Osteocyte (in vitro differentiated cells): Measurements from ENCODE around the gene COL2A1. TPM values are rescaled to one million over a fixed set of nuclear protein-coding genes. Genes with fewer than 3 reads are reported as not detected.

Experiments used
- DNase-seq: peaks from one replicate; pipeline ENCODE4 v3.0.0; 2021; ENCODE audit warnings: mixed read lengths; ENCODE audit not compliant: unreplicated experiment; ENCODE audit errors: extremely low spot score
- H3K27ac Mint-ChIP-seq: one replicate; pipeline ENCODE4 v1.8.0; 2021; ENCODE audit warnings: mild to moderate bottlenecking, mixed read lengths; ENCODE audit not compliant: unreplicated experiment
- H3K27me3 Mint-ChIP-seq: one replicate; pipeline ENCODE4 v1.8.0; 2021; ENCODE audit warnings: mixed read lengths; ENCODE audit not compliant: unreplicated experiment
- H3K36me3 Mint-ChIP-seq: one replicate; pipeline ENCODE4 v1.8.0; 2021; ENCODE audit warnings: mixed read lengths; ENCODE audit not compliant: unreplicated experiment
- H3K4me1 Mint-ChIP-seq: one replicate; pipeline ENCODE4 v1.8.0; 2021; ENCODE audit warnings: mixed read lengths; ENCODE audit not compliant: unreplicated experiment
- H3K4me3 Mint-ChIP-seq: one replicate; pipeline ENCODE4 v1.8.0; 2021; ENCODE audit warnings: mild to moderate bottlenecking, moderate library complexity, mixed read lengths; ENCODE audit not compliant: unreplicated experiment
- H3K9me3 Mint-ChIP-seq: one replicate; pipeline ENCODE4 v1.8.0; 2021; ENCODE audit warnings: mixed read lengths; ENCODE audit not compliant: unreplicated experiment
- CTCF ChIP-seq: fragments of 200-600 bp; sonication (generic); IDR thresholded peaks from 2 replicates; pipeline ENCODE4 v1.5.0; 2021; ENCODE audit warnings: antibody characterized with exemption, mild to moderate bottlenecking, moderate library complexity
- total RNA-seq: library from RNA; stranded (reverse); gene quantifications from 2 replicates; pipeline ENCODE4 v1.2.1, GENCODE V29; 2021

Gene COL2A1
- total RNA-seq, 1 donor from 2014 or later = 0.70 TPM

- H3K4me3 Mint-ChIP-seq = no peak overlapping the region
- H3K36me3 Mint-ChIP-seq = peaks cover 1% of the 10 kb centered on the region
- no peak overlapping the region for H3K27ac Mint-ChIP-seq
- H3K27me3 Mint-ChIP-seq = peaks cover 84% of the 10 kb centered on the region
- H3K4me1 Mint-ChIP-seq = peaks cover 3% of the 10 kb centered on the region
- no peaks in the 10 kb centered on the region for H3K9me3 Mint-ChIP-seq
- no peak for TF ChIP-seq CTCF
- DNase-seq = no peak
Observed at GRCh38 chr12:48010366-48010970, 6.2 kb upstream of the COL2A1 start.

GRCh38 chr12:48009471-48009870 is 5.2 kb upstream of the COL2A1 start:
- no peak overlapping the region for H3K4me3 Mint-ChIP-seq
- H3K27me3 Mint-ChIP-seq = peaks cover 86% of the 10 kb centered on the region
- peaks cover 4% of the 10 kb centered on the region for H3K4me1 Mint-ChIP-seq
- H3K36me3 Mint-ChIP-seq = peaks cover 1% of the 10 kb centered on the region
- no peaks in the 10 kb centered on the region for H3K9me3 Mint-ChIP-seq
- DNase-seq = no peak
- no peak for TF ChIP-seq CTCF
- no peak overlapping the region for H3K27ac Mint-ChIP-seq

GRCh38 chr12:48008950-48009349 is 4.7 kb upstream of the COL2A1 start:
- no peak for DNase-seq
- no peak overlapping the region for H3K4me3 Mint-ChIP-seq
- H3K27me3 Mint-ChIP-seq = peaks cover 85% of the 10 kb centered on the region
- no peak for TF ChIP-seq CTCF
- H3K36me3 Mint-ChIP-seq = peaks cover 1% of the 10 kb centered on the region
- H3K27ac Mint-ChIP-seq = no peak overlapping the region
- no peaks in the 10 kb centered on the region for H3K9me3 Mint-ChIP-seq
- peaks cover 6% of the 10 kb centered on the region for H3K4me1 Mint-ChIP-seq

- TF ChIP-seq CTCF = no peak
- H3K27ac Mint-ChIP-seq = no peak overlapping the region
- peaks cover 86% of the 10 kb centered on the region for H3K27me3 Mint-ChIP-seq
- H3K9me3 Mint-ChIP-seq = no peaks in the 10 kb centered on the region
- H3K4me3 Mint-ChIP-seq = no peak overlapping the region
- DNase-seq = no peak
- H3K4me1 Mint-ChIP-seq = peaks cover 12% of the 10 kb centered on the region
- H3K36me3 Mint-ChIP-seq = peaks cover 1% of the 10 kb centered on the region
Observed at GRCh38 chr12:48008349-48008748, 4.1 kb upstream of the COL2A1 start.

- Mint-ChIP-seq H3K4me3 (no peak overlapping the region), H3K27me3 (peaks cover 86% of the 10 kb centered on the region), H3K27ac (no peak overlapping the region), H3K36me3 (peaks cover 1% of the 10 kb centered on the region), H3K4me1 (peaks cover 24% of the 10 kb centered on the region), H3K9me3 (no peaks in the 10 kb centered on the region)
- no peak for TF ChIP-seq CTCF
- DNase-seq = no peak
Observed at GRCh38 chr12:48007206-48007605, 2.9 kb upstream of the COL2A1 start.
